ENCODE measurements around the gene PPP3R2. TPM values are rescaled to one million over a fixed set of nuclear protein-coding genes. Genes with fewer than 3 reads are reported as not detected.
A peak's percentile ranks its signal among the peaks of the same experiment; 100 is the strongest.

PPP3R2 gene
- total RNA-seq, 1 donor from 2014 or later, result not detected

- Mint-ChIP-seq H3K4me3 (ENCODE audit: unreplicated experiment) (no peak overlapping the region), H3K27ac (ENCODE audit: unreplicated experiment) (no peak overlapping the region), H3K27me3 (ENCODE audit: low read depth, unreplicated experiment) (no peaks in the 10 kb centered on the region)
Measured at GRCh38 chr9:101579711-101580545, 14.8 kb downstream of the PPP3R2 start.

DNA sequence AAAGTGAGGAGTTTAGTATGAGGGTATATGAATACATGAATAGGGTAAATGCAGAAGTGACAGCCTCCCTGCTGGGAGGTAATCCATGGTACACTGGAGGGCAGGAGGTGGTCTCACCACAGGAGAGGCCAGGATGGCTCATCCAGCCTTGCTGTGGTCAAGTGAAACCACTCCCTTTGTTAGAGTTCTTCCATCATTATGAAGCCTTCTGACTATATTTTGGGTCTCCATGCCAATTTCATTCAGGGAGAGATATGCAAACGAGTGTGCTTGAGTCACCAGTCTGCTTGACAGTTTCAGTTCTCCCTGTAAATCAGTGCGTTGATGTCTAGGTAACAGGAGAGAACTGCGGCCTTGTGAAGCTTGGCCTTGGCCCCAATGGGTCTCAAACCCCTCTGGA, 16.4 kb downstream of the PPP3R2 start:
- no peak overlapping the region for H3K9ac ChIP-seq (ENCODE audit: low read length)
- no peaks in the 10 kb centered on the region for H3K27me3 Mint-ChIP-seq (ENCODE audit: low read depth, unreplicated experiment)

More at GRCh38 chr9:101579711-101580545, 14.8 kb downstream of the PPP3R2 start:
- no peaks in the 10 kb centered on the region for H3K36me3 ChIP-seq (ENCODE audit: insufficient read depth, low read length)
- Mint-ChIP-seq H3K9me3 (ENCODE audit: unreplicated experiment) (no peaks in the 10 kb centered on the region), H3K36me3 (ENCODE audit: low read depth, unreplicated experiment) (no peaks in the 10 kb centered on the region), H3K4me1 (ENCODE audit: low read depth, unreplicated experiment) (peaks cover 6% of the 10 kb centered on the region)
- no peaks in the 10 kb centered on the region for H3K4me1 ChIP-seq (ENCODE audit: insufficient read depth, low read length)
- H3K27me3 ChIP-seq (ENCODE audit: insufficient read depth, low read length), result peaks cover under 1% of the 10 kb centered on the region
- H2AFZ ChIP-seq (ENCODE audit: low read depth, low read length), result no peak overlapping the region
- no peak overlapping the region for H3K27ac ChIP-seq (ENCODE audit: low read depth, low read length)
- no peak for TF ChIP-seq CTCF (IDR thresholded peaks at IDR 0.05; ENCODE audit: insufficient read depth, low read depth, low read length)
- no peak for TF ChIP-seq EZH2 (IDR thresholded peaks at IDR 0.05; ENCODE audit: insufficient read depth, low read length)
- H4K20me1 ChIP-seq (ENCODE audit: insufficient read depth, low read length), result no peaks in the 10 kb centered on the region
- H3K9ac ChIP-seq (ENCODE audit: low read length), result no peak overlapping the region
- DNase-seq (ENCODE audit: low read depth), result no peak
- no peak overlapping the region for H3K4me3 ChIP-seq (ENCODE audit: insufficient read depth, low read depth, low read length)
- H3K4me2 ChIP-seq (ENCODE audit: low read length), result no peak overlapping the region
- H3K9me3 ChIP-seq (ENCODE audit: insufficient read depth, low read depth, low read length), result no peaks in the 10 kb centered on the region
- FAIRE-seq, result no peak
- no peaks in the 10 kb centered on the region for H3K79me2 ChIP-seq (ENCODE audit: insufficient read depth, low read length)

More for the DNA sequence above, 16.4 kb downstream of the PPP3R2 start:
- no peak overlapping the region for H3K27ac ChIP-seq (ENCODE audit: low read depth, low read length)
- Mint-ChIP-seq H3K9me3 (ENCODE audit: unreplicated experiment) (no peaks in the 10 kb centered on the region), H3K36me3 (ENCODE audit: low read depth, unreplicated experiment) (peaks cover 2% of the 10 kb centered on the region), H3K27ac (ENCODE audit: unreplicated experiment) (no peak overlapping the region), H3K4me3 (ENCODE audit: unreplicated experiment) (no peak overlapping the region), H3K4me1 (ENCODE audit: low read depth, unreplicated experiment) (peaks cover 9% of the 10 kb centered on the region)
- H3K36me3 ChIP-seq (ENCODE audit: insufficient read depth, low read length), result no peaks in the 10 kb centered on the region
- no peaks in the 10 kb centered on the region for H3K4me1 ChIP-seq (ENCODE audit: insufficient read depth, low read length)
- H3K4me3 ChIP-seq (ENCODE audit: insufficient read depth, low read depth, low read length), result no peak overlapping the region
- H3K79me2 ChIP-seq (ENCODE audit: insufficient read depth, low read length), result no peaks in the 10 kb centered on the region
- H3K9me3 ChIP-seq (ENCODE audit: insufficient read depth, low read depth, low read length), result no peaks in the 10 kb centered on the region
- TF ChIP-seq CTCF (IDR thresholded peaks at IDR 0.05; ENCODE audit: insufficient read depth, low read depth, low read length) (no peak), EZH2 (IDR thresholded peaks at IDR 0.05; ENCODE audit: insufficient read depth, low read length) (no peak)
- H3K4me2 ChIP-seq (ENCODE audit: low read length), result no peak overlapping the region
- FAIRE-seq (peak; percentile 26), DNase-seq (ENCODE audit: low read depth) (peak; percentile 15)
- no peaks in the 10 kb centered on the region for H4K20me1 ChIP-seq (ENCODE audit: insufficient read depth, low read length)
- H2AFZ ChIP-seq (ENCODE audit: low read depth, low read length), result no peak overlapping the region
- H3K27me3 ChIP-seq (ENCODE audit: insufficient read depth, low read length), result no peaks in the 10 kb centered on the region

Data from astrocyte (in vitro differentiated cells and primary cell).